ENCODE measurements around the gene NSD2. TPM values are rescaled to one million over a fixed set of nuclear protein-coding genes. Genes with fewer than 3 reads are reported as not detected.

The NSD2 gene
- total RNA-seq, 6 experiments from 2014 or later, result 11.4 to 19.4 (median 14.0) TPM

DNA sequence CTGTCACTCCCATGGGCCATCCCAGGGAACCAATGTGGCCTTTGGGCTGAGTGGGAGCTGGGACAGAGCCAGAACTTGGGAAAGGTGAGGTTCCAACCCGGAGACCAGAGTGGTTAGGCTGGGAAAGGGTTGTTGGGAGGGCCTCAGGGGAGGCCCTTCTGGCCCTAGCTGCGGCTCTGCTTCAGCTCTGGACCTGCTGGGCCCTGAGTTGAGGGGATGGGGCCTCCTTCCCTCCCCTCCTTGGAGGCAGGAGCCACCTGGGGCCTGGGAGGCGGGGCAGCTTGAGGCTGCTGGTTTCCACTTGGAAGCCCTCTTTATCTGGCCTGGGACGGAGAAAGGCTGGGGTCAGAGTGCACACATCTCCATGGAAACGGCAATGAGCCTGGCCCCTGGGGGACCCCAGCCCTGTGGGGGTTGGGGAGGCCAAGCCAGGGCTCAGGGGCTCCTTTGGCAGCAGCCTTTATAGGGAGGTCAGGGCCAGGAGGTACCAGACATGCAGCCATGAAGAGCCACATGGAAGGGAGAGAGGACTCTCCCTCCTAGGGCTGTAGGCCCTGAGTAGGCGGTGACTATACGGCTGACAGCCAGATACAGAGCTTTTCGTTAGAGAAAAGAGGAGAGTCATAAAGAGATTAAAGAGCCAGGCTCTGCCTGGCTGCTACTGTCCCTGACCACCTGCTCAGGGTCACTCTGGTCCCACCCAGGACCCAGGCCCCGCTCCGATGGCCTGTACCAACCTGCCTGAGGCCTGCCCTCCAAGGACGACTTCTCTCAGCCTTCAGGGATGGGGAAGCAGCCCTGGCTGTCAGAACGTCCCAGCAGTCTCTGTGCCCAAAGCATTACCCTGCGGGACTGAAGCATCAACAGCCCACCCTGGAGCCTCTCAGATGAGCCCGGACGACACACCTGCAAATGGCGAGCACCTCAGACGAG is 6.9 kb upstream of the NSD2 start:
- Histone ChIP-seq H3K9me3 (no peaks in the 10 kb centered on the region), H3K36me3 (no peaks in the 10 kb centered on the region), H3K4me3 (no peak overlapping the region), H3K4me1 (peaks cover 0 to 4% (median 0%) of the 10 kb centered on the region in 4 donors), H3K27me3 (no peaks in the 10 kb centered on the region), H3K27ac (no peak overlapping the region)
- ATAC-seq (no peak), DNase-seq (no peak)
- 87% methylated on average over 4 of the region's 17 CpGs for WGBS (ENCODE audit: insufficient coverage, low coverage, low lambda C conversion rate, missing lambda C conversion rate)
- intact Hi-C loops (cut with DNase I), result no loop called here
- TF ChIP-seq CTCF (IDR thresholded peaks at IDR 0.05), result no peak

GRCh38 chr4:1866189-1866661 is 5.0 kb upstream of the NSD2 start:
- Histone ChIP-seq H3K27me3 (no peaks in the 10 kb centered on the region), H3K4me1 (peaks cover 0 to 5% (median 2%) of the 10 kb centered on the region in 4 donors), H3K4me3 (no peak overlapping the region), H3K9me3 (no peaks in the 10 kb centered on the region), H3K27ac (no peak overlapping the region), H3K36me3 (no peaks in the 10 kb centered on the region)
- intact Hi-C loops (cut with DNase I), result no loop called here
- no peak for TF ChIP-seq CTCF (IDR thresholded peaks at IDR 0.05)
- TF ChIP-seq POLR2A (IDR thresholded peaks at IDR 0.05), result no peak
- WGBS (ENCODE audit: insufficient coverage, low coverage, low lambda C conversion rate, missing lambda C conversion rate), result 80% methylated on average over 1 of the region's 7 CpGs
- ATAC-seq, result no peak
- no peak for DNase-seq

GRCh38 chr4:1868293-1868692 is 2.9 kb upstream of the NSD2 start:
- no peaks in the 10 kb centered on the region for H3K9me3 ChIP-seq
- 32% methylated on average over 5 of the region's 5 CpGs for WGBS (ENCODE audit: insufficient coverage, low coverage, low lambda C conversion rate, missing lambda C conversion rate)
- intact Hi-C loops (cut with DNase I), result no loop called here
- H3K4me1 ChIP-seq, result peaks cover 0 to 7% (median 2%) of the 10 kb centered on the region in 4 donors
- no peaks in the 10 kb centered on the region for H3K36me3 ChIP-seq
- no peak overlapping the region for H3K4me3 ChIP-seq
- H3K27ac ChIP-seq, result no peak overlapping the region
- no peak for ATAC-seq
- H3K27me3 ChIP-seq, result no peaks in the 10 kb centered on the region
- TF ChIP-seq CTCF (IDR thresholded peaks at IDR 0.05) (no peak), POLR2A (IDR thresholded peaks at IDR 0.05) (no peak)
- DNase-seq, result no peak

- intact Hi-C loops (cut with DNase I), result no loop called here
- H3K9me3 ChIP-seq, result no peaks in the 10 kb centered on the region
- H3K27ac ChIP-seq, result no peak overlapping the region
- no peaks in the 10 kb centered on the region for H3K36me3 ChIP-seq
- WGBS (ENCODE audit: insufficient coverage, low coverage, low lambda C conversion rate, missing lambda C conversion rate), result 100% methylated on average over 2 of the region's 3 CpGs
- H3K27me3 ChIP-seq, result no peaks in the 10 kb centered on the region
- DNase-seq (no peak), ATAC-seq (no peak)
- peaks cover 0 to 13% (median 5%) of the 10 kb centered on the region in 4 donors for H3K4me1 ChIP-seq
- no peak overlapping the region for H3K4me3 ChIP-seq
- TF ChIP-seq CTCF (IDR thresholded peaks at IDR 0.05) (no peak), POLR2A (IDR thresholded peaks at IDR 0.05) (no peak)
Measured at GRCh38 chr4:1868912-1869311, 2.3 kb upstream of the NSD2 start.

Measured in right lobe of liver (tissue), 6 donors.